GM10266 (cell line): ENCODE results near the gene RBM33.

ENCODE experiments used
- DNase-seq: peaks from one replicate; pipeline ENCODE4 v3.0.0; 2012; ENCODE audit errors: extremely low spot score
- CTCF ChIP-seq: IDR thresholded peaks from 2 replicates; pipeline ENCODE4 v1.5.1; 2012; ENCODE audit warnings: mild to moderate bottlenecking, low read depth; ENCODE audit not compliant: control insufficient read depth, insufficient read depth; ENCODE audit errors: missing control alignments

The RBM33 gene

GRCh38 chr7:155670521-155670920, 26.1 kb downstream of the RBM33 start:
- DNase-seq, result no peak
- no peak for TF ChIP-seq CTCF

- DNase-seq, result no peak
- TF ChIP-seq CTCF, result no peak
Measured at GRCh38 chr7:155674556-155674955, 30.1 kb downstream of the RBM33 start.

GRCh38 chr7:155676052-155676451, 31.6 kb downstream of the RBM33 start:
- no peak for DNase-seq
- no peak for TF ChIP-seq CTCF

GRCh38 chr7:155677688-155678087, 33.2 kb downstream of the RBM33 start:
- DNase-seq, result no peak
- TF ChIP-seq CTCF, result no peak

GRCh38 chr7:155680124-155680523, 35.7 kb downstream of the RBM33 start:
- no peak for DNase-seq
- no peak for TF ChIP-seq CTCF

- DNase-seq, result no peak
- TF ChIP-seq CTCF, result no peak
Measured at GRCh38 chr7:155680864-155681263, 36.4 kb downstream of the RBM33 start.

- DNase-seq, result peak; percentile 20
- TF ChIP-seq CTCF, result no peak
Measured at GRCh38 chr7:155681663-155682062, 37.2 kb downstream of the RBM33 start.
